HG03025 (cell line): Measurements from ENCODE around the gene HOXB1.

ENCODE experiments used
- ATAC-seq: cut with Tn5 transposase; IDR thresholded peaks from one replicate; pipeline ENCODE4 v1.9.1; 2021; ENCODE audit warnings: mild to moderate bottlenecking, moderate library complexity; ENCODE audit not compliant: unreplicated experiment, low FRiP score

The HOXB1 gene

GRCh38 chr17:48555258-48556228, 24.7 kb upstream of the HOXB1 start:
- ATAC-seq: no peak

GRCh38 chr17:48554412-48555257, 23.8 kb upstream of the HOXB1 start:
- ATAC-seq: no peak

- no peak for ATAC-seq
Measured at GRCh38 chr17:48553826-48554225, 23.0 kb upstream of the HOXB1 start.

DNA sequence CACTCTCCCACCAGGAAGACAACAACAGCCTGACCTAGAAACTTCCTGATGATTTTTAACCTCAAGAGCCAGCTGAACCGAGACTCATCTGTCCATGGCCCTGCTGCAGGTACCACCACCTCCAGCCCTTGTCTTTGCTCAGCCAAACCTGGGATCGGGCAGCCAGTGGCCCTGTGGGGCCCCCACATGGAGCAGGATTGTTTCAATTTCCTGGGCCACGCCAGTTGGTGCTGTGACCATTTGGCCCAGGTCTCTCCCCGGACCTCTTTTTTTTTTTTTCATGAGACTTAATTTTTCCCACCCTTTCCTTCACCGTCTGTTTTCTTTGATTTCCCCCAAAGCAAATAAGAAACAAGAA, 22.4 kb upstream of the HOXB1 start:
- ATAC-seq: no peak

DNA sequence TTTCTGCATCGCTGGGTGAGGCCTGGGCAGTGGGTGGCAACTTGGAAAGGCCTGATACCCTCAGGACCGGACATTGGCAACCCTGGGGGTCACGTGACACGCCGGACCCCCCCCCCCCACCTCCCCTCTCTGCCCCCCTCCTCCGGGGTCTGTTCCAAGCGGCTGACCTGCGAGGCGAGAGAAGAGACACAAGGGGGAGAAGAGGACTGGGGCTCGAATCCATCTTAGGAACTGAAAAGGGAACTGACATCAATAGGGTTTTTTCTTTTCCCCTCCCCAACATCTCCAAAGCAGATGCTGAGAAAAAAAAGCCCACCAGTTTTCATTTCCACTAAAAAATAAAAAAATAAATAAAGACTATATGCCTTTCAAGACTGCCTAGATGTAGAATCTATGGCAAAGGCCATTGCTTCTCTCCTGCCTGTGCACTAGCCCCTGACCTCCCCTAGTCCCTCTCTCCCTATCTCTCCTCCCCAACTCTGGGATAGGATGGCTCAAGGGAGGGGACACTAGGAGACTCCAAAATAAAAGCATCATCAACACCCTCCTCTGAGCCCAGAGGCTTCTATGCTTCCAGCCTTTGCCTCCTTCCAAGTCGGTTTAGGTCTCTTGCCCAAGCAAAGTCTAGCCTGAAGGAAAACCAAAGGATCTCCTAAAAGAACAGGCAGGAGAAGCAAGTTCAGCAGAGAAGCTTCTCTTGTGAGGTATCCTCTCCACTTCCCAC, 21.8 kb upstream of the HOXB1 start:
- ATAC-seq: no peak

DNA sequence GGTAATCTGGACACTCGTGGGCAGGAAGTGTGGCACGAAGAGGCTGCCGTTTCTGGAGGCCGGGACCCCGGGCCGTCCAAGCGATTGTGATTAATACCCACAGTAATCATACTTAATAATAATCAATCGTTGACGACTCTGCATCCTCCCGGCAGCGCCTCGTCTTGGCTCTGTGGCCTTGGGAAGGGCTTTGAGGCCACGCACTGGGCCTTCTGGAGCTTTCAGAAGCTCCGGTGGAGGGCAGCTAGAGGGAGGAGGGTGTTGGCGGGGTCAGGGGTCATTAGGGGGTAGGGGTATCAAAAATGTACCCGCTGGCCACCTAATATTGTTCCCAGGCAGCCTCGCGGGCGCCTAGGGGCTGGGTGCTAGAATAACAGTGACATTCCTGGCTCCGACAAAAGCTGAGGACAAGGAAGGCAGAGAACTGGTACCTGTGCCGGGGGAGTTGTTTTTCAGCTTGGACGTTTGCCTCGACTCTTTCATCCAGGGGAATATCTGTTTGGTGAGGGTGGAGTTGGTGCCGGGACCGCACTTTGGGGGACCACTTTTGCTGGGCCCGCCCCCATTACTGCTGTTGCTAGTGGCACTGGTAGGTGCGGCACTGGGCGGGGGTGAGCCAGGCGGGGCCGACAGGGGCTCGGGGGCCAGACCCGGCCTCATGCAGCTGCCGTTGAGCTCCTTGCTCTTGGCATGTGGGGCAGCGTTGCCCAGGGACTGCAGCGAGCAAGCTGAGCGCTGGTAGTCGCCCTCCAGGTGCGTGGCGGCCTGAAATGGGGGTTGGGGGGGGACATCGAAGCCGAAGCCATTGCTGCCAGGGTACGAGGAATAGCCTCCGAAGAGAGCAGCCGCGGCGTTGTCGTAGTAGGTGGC, 21.0 kb upstream of the HOXB1 start:
- no peak for ATAC-seq

DNA sequence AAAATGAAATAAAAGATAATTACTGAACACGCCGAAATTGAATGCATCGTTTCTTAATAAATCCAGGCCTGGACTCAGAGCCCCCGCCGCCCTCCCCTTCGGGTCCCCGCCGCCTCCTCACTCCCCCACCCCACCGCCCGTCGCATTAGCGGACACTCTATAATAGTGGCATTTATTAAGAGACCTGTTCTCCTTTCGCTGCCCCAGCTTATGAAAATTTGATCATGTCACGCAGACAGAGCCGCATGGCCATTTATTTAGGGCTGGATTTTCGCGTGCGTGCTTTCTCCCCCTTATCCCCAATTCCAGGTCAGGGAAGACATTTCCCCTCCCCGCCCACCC, 20.4 kb upstream of the HOXB1 start:
- no peak for ATAC-seq

DNA sequence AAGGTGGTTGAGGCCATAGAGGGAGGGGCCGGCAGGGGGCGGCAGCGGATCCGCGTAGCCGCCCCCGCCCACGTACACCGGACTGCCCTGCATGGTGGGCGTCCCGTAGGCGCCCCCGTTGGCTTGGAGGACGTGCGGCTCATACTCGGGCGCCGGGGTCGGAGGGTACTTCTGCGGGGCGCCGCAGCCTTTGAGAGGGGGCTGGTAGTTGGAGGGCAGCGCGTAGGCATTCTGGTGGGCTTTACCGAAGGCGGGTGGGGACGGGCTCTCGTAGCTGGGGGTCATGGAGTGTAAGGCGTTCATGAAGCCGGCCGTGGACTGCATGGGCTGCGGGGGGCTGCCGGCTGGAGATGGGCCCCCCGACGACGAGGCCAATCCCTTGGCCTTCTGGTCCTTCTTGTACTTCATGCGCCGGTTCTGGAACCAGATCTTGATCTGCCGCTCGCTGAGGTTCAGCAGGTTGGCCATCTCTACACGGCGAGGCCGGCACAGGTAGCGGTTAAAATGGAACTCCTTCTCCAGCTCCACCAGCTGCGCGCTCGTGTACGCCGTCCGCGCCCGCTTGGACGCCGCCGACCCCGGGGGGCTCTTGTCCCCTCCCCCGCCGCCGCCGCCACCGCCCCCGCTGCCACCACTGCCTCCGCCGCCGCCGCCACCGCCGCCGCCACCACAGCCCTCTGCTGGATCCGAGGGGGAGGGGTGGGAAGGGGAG, 19.8 kb upstream of the HOXB1 start:
- ATAC-seq: no peak

- no peak for ATAC-seq
Measured at GRCh38 chr17:48549914-48550501, 19.2 kb upstream of the HOXB1 start.

- no peak for ATAC-seq
Measured at GRCh38 chr17:48549281-48549630, 18.4 kb upstream of the HOXB1 start.

DNA sequence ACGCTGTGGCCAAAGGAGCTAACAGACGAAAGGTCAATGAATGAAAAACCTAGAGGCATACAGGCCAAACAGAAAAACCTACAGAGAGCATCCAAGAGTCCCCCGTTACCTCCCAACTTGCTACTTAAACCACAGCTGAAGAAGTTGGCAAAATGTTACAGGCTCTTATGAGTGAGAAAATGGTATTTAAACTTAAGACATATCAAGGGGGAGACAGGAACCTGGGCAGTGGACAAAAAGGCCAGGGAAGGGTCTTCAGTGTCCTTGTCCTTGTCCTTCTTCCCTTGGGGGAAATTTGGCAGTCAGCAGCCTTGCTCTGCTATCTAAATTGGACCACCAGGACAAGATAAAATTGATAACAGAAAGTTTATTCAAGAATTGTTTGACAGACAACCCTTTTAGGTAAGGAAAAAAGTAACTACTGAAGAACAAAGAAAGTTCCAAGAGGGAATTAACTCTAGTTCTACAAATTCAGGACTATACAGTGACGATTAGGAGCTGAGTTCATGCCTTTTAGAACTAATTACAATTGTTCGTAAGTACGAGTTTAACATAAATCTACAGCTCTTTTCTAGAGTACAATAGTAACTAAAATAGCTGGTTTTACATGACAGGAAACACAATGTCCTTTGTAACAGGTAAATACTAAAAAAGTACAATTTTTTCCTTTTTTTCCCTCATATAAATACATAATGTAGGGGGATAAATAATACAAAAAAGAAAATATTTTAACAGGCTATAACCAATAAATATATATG, 17.9 kb upstream of the HOXB1 start:
- ATAC-seq: no peak

GRCh38 chr17:48547808-48548522, 17.2 kb upstream of the HOXB1 start:
- no peak for ATAC-seq

DNA sequence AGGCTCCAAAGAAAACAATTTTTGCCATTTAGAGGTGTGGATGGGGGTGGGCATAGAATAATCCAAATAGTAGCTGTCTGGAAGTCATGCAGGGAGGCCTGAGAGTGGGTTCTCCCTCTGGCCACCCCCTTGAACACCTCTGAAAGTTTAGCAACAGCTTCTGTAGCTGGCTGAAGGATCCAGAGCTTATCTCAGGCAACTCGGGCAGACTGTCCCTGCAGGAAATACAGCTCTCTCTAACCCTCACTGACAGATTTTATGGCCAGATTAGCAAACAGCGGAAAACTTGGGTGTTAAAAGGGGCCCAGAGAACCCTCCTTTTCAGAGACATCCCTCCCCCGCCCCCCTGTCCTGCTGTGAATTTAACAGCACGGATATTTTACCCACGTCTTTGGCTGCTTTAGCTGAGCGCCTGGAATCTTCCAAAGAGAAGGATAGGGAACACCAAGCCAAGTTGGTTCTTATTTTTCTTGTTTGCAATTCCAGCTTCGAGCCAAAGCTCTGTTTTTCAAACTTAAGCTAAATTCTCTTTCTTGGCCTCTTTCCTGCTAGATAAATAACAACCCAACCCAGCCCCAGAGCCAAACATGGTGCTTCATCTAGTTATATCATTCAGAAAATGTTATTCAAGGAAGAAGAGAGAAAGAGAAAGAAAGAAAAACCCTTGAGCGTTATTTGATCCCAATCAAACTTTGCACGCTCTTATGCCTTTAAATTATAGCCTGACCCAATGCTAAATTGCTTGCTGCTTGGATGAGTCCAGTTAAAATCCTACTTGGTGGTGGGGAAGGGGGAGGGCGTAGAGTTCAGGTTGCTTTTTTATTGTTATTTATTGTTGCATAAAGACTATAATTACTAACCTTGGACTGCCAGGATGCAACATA, 16.4 kb upstream of the HOXB1 start:
- no peak for ATAC-seq

DNA sequence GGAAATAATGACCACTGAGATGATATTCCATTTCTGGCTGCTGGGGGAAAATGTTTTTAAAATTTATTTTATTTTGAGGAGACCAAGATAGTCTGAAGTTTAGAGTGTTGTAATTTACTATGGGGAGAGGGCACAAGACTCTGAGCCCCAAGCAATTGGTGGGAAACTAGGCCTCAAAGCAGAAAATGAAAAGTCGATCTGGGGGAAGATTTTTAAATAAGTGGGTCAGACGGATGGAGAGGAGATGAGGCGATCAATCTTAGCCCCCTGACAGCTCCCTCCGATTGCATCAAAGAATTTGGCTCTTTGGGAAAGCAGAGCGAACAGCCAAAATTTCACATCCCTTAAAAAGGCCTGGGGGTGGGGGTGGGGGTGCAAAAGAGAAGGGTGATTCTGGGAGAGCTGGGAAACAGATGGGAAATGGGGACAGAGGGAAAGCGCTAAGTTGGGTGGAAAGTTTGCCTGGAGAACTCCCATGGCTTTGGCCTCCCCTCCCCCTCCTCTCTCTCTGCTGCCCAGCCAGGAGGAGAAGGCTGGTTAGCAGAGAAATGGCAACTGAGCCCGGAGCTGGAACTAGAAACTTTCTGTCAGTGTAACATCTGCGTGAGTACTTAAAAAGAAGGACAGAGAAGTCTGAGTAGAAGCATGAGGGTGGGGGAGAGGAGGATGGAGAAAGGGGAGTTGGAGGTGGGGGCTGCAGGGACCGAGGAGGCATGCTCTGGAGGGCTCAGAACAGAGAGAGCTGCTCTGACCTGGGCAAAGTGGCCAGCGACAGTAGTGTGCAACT, 15.5 kb upstream of the HOXB1 start:
- no peak for ATAC-seq

DNA sequence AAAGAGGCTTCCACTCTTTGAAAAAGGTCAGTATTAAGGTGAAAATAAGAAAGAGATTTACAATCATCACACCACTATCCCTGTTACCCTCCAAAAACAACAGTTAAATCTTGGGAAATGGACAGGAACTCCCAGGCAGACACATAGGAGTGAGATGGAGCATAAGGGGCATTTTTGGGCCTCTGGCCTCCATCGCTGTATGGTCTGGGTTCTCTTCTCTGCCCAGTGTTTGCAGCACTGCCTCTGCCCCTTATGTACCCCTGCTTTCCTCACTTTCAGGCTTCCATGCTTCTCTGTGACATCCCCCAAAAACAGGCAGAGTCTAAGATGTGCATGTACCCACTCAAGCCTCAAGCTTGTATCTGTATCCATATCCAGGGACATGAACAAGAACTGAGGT, 14.7 kb upstream of the HOXB1 start:
- ATAC-seq: no peak

DNA sequence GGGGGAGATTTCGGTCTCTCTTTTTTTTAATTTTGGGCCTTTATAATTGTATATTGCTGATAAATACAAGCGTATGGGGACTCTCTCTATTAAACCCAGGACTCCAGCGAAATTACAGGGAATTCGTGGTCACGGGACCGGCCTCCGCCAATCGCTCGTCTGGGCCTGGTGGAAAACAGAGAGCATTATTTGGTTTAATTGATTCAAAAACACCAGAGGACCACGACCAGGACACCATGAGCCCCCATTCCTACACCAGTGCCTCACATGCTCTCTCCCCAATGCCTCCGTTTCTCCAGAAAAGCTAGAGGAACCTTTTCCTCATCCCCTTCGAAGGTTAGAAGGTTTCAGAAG, 14.2 kb upstream of the HOXB1 start, which contains the start of gene HOXB2:
HOXB2 (minus strand) TSS at position 88 of the 354 bp plus-strand sequence. CDS start 198 bp downstream, outside the sequence.
- ATAC-seq: no peak
